Measurements from ENCODE around the gene SBK1.

SBK1 gene

DNA sequence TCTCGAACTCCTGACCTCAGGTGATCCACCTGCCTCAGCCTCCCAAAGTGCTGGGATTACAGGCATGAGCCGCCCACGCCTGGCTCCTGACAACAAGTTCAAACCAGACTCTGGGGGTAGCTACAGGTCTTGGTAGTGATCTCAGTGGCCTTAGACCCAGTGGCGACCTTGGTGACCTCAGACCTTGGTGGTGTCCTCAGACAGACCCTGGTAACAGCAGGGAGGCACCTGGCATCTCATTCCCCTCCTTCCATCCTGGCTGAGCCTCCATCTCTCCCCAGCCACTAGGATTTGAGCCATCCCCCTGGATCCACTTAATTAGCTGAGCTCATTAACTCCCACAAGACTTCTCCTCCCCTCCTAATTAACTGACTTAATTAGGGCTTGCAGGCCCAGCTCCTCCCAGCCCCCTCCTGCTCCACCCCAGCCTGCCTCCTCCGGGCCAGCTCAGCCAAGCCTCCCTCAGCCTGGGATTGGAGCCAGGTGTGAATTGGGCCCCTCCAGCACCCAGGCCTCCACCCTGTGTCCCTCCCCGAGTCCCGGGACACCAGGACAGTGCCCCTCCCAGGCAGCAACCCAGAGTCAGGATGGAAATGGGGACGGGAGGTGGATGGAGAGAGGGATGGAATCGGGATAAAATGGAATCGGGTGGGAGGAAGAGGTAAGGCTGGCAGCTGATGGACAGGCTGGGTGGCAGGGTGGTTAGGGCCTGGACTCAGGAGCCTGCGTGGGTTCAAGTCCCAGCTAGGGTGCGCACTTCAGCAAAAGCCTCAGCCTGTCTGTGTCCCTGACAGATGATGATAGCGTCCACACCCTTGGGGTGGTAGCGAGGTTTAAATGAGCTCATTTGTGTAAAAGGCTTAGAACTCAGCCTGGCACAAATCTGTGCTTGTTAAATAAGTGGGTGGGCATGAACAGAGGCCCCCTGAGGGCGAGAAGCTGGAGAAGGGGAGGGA is 11.2 kb upstream of the SBK1 start:
- FAIRE-seq (no peak), DNase-seq (ENCODE audit: insufficient read length, low spot score) (no peak)

DNA sequence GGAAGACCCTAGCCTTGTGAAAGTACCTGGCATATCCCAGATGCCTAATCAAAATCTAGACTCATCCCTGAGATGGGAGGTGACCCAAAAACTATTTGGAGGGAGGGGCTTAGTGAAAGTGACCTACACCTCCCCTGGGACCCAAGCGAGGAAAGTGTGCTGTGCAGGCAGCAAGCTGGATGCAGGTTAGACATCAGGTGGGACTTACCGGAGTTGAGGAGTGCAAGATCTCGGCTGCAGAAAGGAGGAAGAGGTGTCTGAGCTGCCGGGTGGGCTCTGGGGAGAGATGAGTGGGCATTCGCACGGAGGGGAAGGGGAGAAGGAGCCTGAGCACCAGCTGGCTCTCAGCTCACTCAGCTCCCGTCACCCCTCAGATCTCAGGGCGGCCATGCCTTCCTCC is 10.3 kb upstream of the SBK1 start:
- DNase-seq (ENCODE audit: insufficient read length, low spot score) (no peak), FAIRE-seq (no peak)

DNA sequence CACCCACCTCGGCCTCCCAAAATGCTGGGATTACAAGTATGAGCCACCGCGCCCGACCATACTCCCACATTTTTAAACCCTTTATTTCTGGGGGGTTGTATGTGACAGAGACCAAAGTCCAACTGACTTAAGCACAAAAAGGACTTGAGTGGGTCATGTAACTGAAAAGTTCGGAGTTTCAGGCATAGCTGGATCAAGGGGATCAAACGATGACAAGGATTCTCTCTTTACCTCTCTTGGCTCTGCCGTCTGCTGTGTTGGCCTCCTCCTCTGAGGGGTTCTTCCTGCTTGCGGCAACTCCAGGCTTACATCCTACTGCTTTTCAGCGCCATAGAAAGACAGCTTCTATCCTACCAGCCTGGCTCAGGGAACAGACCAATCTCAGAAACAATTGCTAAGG is 9.2 kb upstream of the SBK1 start:
- FAIRE-seq, result no peak
- no peak for DNase-seq (ENCODE audit: insufficient read length, low spot score)

DNA sequence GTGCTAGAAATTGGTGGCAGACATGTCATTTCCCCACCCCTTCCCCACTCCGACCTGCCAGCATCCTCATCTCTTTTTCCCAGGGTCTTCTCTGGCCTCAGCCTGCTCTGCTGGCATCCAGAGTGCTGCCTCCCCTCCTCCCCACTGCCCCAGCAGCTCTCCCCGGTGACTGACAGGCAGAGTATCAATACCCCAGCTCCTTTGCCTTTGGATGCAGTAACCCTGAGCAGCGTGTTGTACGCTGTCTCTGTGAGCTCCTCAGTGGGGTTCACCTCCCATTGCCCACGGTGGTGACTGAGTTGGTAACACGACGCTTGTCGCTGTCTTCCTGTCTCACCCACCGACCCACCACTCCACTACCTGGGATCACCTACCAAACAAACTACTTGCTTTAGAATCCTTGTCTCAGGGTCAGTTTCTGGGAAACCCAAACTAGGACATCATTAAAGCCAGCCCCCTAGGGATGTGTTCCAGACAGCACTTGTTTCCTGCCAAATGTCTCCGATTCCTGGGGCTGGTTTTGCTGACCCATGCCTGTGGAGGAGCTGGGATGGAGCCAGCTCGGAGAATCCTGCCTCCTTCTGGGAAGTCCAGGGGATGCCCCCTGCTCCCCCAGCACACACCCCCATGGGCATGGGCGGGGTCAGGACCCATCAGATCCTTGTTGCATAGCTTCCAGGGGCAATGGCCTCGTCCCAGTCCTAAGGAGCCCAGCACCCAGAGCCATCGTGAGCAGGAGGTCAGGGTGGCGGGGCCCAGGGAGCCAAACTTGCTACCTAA is 8.3 kb upstream of the SBK1 start:
- no peak for FAIRE-seq
- no peak for DNase-seq (ENCODE audit: insufficient read length, low spot score)

DNA sequence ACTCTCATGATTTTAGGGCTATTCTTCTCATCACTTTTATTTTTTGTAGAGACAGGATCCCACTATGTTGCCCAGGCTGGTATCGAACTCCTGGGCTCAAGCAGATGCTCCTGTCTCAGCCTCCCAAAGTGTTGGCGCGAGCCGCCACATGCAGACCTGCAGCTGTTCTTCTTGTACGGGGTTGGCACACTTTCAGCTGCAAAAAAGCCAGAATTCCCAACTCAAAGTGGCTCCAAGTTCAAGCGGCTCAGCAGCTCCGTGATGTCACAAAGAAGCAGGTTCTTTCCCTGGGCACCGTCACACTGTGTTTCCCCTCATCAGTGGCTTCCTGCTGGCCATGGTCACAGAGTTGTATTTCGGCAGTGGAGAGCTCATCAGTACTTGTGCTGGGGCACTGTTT is 6.7 kb upstream of the SBK1 start:
- DNase-seq (ENCODE audit: insufficient read length, low spot score) (no peak), FAIRE-seq (no peak)

DNA sequence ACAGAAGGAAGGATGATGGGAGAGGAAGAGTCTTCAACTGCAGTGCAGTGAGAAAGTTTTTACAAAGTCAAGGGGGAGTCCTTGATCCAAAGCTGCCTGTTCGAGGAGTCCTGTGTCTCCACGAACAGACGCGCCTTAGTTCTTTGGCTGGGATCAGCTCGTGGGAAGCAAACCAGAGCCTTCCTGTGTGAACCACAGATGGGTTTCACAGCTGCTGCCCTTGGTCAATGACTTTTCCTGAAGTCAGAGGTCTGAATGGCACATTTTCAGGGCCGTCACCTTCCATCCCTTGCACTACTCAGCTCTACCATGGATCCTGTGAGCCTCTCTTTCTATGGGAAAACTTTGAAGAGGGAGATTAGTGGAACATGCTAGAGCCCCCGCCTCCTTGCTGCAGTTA is 4.2 kb upstream of the SBK1 start:
- DNase-seq (ENCODE audit: insufficient read length, low spot score) (no peak), FAIRE-seq (no peak)

DNA sequence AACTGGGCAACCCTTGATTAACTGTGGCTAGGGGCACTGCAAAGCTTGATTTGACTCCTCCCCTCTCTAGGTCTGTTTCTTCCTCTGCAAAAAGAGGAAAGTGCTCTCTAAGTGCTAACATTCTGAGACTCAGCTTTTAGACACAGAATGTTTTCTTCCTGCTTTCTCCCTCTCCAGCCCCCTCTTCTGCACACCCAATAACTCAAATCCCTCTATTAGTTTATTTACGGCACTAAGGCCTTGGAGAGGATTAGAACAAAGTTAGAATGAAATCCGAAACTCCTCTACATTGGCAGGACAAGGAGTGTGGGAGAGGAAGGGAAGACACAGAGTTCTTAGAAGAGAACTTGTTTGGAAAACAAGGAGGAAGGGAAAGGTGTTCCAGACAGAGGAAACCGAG is 3.3 kb upstream of the SBK1 start:
- FAIRE-seq, result no peak
- DNase-seq (ENCODE audit: insufficient read length, low spot score), result no peak

DNA sequence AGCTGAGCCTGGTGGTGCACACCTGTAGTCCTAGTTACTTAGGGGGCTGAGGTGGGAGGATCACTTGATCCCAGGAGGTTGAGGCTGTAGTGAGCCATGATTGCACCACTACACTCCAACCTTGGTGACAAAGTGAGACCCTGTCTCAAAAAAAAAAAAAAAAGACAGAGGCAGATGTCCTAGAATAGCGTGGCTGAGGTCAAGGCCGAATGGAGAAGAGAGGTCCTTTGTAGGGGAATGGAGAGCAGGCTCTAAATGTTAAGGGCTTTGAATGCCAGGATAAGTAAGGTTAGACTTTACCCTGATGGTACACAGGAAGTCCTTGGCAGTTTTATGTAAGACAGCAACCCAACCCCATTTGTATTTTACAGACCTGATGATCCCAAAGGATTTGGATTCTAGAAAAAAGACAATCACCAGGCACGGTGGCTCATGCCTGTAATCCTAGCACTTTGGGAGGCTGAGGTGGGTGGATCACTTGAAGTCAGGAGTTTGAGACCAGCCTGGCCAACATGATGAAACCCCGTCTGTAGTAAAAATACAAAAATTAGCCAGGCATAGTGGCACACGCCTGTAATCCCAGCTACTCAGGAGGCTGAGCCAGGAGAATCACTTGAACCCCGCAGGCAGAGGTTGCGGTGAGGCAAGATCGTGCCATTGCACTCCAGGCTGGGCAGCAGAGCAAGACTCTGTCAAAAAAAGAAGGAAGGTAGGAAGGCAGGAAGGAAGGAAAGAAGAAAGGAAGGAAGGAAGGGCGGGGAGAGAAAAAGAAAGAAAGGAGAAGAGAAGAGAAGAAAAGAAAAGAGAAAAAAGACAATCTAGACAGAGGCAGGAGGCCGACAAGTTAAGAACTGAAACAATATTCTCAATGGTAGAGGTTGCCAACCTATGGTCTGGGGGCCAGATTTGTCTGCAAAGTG is 2.1 kb upstream of the SBK1 start:
- FAIRE-seq (no peak), DNase-seq (ENCODE audit: insufficient read length, low spot score) (no peak)

DNA sequence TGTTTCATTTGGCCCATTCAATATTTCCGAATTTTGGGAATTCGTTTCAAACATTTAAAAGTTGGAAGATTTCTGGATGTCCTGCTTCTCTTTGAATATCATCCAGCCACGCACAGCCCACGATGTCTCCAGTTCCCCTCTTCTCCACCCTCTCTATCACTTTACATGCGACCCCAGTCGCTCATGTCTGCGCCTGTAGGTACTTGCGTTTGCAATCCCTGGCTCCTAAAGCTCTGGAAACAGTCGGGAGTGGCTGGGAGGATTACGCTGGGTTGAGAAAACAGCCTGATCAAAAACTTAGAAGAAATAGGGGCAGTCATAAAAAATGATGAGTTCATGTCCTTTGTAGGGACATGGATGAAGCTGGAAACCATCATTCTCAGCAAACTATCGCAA is 1.5 kb upstream of the SBK1 start:
- DNase-seq (ENCODE audit: insufficient read length, low spot score) (no peak), FAIRE-seq (no peak)

DNA sequence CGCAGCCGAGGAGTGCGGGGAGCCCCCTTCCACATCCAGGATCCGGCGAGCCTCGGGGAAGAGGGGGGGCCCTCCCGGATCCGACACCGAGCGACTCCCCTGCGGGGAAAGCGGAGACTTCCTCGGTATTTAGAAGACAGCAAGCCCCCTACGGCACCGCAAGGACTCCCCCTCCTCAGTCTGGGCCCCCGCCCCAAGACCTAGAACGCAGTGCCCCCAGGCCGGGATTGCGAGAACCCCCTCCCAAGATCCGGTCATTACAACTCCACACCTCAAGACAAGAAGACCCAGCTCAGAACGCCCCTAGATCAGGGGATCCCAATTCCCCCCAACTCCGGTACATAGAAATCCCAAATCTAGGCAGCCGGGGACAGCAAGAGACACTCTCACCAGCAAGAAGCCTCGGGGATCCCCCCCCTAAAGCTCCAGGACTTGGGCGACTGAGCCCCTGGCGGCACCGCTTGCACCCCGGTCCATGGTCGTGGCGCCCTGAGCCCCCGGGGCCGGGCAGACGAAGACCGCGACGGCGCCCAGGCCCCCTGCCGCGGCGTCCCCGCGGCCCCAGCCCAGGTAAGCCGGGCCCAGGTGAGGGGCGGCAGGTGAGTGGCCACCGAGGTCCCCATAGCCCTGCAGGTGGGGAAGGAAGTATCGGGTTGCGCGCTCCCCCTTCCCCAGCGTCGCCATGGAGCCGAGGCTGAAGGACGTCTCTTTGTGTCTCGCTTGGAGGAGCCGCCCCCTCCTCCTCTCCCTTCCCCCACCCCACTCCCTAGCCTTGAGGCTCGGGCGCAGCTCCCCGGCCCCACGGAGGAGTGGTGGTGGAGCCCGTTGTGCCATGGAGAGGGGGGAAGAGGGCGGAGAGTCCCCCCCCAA is 641 bp downstream of the SBK1 start:
- FAIRE-seq (no peak), DNase-seq (ENCODE audit: insufficient read length, low spot score) (no peak)

DNA sequence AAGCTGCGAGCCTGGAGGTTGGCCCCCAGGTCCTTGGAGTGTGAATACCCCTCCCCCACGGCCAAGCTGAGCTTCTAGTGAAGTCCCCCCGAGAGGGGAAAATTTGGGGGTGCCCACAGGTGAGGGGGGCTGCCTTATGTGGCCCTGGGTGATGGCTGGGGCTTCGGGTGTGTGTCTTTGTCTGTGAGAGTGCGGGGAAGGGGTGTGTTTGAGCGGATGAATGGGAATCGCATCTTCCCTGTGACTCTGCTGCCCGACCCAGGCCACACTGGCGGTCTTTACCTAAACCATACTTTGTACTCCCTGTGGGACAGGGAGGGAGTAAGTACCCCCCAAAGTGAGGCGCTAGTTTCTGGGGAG is 1.3 kb downstream of the SBK1 start:
- FAIRE-seq (no peak), DNase-seq (ENCODE audit: insufficient read length, low spot score) (no peak)

DNA sequence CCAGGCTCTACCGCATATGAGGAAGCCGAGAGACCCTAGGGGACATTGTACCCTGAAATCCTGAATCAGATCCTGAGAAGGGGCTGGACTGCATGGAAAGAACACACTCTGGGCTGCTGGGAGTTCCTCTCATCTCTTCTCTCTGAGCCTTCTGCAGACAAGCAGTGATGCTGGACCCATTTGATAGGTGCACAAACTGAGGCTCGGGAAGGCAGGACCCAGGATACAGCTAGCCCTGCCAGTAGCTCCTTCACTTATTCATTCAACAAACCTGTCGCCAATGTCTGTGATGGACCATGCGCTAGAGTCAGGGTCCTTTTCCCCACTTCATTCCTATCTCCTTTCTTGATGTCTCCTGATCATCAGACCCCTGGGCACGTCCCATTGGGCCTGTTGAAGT is 1.9 kb downstream of the SBK1 start:
- FAIRE-seq, result no peak

DNA sequence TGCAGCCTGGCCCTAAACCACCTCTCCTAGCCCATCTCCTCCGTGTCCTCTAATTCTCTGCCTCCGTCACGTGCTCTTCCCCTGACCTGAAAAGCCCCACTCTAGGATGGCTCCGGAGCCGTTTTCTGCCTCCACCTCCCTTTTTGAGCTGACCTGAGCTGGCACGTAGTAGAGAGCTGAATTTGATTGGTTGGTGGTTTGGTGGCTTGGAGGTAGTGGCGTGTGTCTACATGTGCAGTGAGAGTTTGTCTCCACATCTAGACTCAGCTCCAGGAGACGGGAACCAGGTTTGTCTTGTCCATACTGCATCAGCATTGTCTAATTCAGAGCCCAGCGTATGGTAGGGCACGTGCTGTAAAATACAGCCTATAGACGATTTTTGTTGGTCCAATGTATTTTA is 3.0 kb downstream of the SBK1 start:
- FAIRE-seq (no peak), DNase-seq (ENCODE audit: insufficient read length, low spot score) (no peak)

More for the DNA sequence above, 1.9 kb downstream of the SBK1 start:
- DNase-seq (ENCODE audit: insufficient read length, low spot score), result no peak

DNA sequence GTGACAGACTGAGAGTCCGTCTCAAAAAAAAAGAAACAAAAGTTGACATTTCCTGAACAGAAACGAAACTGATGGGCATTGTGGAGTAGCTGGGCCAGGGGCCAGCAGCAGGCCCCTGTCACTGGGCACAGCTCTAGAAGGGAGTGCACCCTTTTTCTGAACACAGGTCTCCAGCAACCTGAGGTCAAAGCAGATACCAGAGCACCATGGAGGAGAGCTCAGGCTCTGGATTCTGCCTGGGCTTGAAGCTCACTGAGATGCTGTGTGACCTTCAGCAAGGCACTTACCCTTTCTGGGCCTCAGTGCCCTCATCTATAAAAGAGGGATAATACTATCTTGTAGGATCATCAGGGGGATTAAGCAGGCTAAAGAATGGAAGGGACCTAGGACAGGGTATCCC is 5.0 kb downstream of the SBK1 start:
- FAIRE-seq (no peak), DNase-seq (ENCODE audit: insufficient read length, low spot score) (no peak)

DNA sequence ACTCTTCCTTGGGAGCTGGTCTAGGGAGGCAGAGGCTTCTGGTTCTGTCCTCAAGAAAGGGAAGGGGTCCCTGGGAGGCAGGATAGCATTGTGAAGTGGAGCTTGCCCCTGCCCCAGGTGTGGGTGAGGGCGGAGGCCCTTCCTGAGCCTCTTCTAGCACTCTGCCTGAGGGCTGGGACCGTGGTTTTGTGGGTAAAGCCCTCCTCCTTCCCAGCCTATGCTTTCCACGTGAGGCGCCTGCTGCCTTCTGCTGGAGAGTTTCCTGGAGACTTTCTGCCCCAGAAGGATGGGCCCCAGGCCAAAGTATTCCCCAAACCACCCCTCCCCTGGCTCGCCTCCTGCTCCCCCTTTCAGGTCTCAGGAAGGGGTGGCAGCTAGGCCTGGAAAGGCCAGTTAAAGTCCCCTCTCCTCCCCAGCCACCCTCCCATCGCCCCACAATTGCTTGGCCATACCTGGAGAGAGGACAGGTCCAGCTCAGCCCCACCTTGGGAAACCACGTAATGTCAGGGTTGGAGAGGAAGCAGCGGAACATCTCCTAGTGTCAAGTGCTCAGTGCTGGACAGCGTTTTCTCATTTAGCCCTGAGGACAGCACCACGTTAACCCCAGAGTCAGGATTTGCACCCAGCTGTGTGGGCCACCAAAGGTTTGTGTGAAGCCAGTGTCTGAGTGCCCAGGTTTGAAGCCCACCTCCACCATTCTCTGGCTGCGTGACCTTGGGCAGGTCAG is 5.6 kb downstream of the SBK1 start:
- no peak for FAIRE-seq
- no peak for DNase-seq (ENCODE audit: insufficient read length, low spot score)

DNA sequence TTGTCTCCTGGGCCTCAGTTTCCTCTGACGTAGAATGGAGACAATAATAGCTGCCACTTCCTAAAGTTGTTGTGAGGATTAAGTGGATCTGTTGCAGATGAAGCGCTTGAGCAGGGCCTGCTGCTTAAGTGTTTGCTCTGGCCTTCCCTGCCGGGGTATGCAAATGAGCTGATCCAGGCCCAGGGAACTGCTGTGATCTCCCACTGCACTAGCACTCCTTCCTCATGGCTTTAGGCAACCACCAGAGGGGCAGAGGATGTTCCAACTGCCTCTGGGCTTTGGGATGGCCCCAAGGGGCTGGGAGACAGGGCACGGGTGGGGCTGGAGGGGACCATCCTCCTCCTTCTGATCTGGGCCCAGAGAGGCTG is 6.2 kb downstream of the SBK1 start:
- DNase-seq (ENCODE audit: insufficient read length, low spot score), result no peak
- no peak for FAIRE-seq

DNA sequence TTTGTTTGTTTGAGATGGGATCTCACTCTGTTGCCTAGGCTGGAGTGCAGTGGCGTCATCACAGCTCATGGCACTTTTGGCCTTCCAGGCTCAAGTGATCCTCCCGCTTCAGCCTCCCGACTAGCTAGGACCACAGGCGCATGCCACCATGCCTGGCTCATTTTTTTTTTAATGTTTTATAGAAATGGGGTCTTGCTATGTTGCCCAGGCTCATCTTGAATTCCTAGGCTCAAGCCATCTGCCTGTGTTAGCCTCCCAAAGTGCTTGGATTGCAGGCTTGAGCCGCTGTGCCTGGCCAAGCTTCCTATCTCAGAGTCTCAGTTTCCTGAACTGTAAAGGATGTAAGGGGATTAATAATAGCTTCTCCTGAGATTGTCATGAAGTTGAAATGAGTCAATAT is 8.0 kb downstream of the SBK1 start:
- FAIRE-seq (no peak), DNase-seq (ENCODE audit: insufficient read length, low spot score) (no peak)

DNA sequence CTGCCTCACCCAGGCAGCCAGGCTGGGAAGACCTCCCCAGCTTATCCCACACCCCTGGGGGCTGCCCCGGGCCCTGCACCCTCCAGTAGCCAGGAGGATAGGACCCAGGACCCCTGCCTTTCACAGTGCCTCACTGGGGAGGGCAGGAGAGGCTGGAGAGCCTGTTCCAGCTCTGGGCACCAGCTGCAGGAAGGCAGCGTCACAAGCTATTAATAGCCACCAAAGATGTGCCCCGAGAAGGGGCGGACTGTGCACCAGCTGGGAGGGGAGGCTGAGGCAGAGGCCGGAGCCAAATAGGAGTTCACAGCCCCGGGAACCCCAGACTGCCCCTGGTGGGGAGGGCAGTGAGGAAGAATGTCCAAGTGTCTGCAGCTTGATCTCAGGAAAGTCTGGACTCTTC is 8.8 kb downstream of the SBK1 start:
- no peak for DNase-seq (ENCODE audit: insufficient read length, low spot score)
- FAIRE-seq, result no peak

DNA sequence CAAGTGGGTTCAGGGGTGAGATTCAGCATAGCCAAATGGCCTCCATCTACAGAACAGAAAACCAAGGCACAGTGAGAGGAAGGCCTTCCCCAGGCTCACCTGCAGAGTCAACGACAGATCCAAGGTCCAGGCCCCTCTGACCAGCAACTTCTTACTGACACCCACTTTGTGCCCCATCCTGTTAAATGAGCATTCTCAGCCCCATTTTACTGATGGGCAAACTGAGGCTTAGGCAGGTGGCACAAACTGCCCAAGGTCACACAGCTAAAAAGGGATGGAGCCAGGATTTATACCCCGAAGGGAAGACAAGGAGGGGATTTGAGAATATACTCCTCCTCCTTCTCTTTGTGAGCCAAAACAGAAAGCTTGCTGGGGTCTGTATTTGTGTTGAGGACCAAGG is 9.3 kb downstream of the SBK1 start:
- no peak for FAIRE-seq
- DNase-seq (ENCODE audit: insufficient read length, low spot score), result no peak

DNA sequence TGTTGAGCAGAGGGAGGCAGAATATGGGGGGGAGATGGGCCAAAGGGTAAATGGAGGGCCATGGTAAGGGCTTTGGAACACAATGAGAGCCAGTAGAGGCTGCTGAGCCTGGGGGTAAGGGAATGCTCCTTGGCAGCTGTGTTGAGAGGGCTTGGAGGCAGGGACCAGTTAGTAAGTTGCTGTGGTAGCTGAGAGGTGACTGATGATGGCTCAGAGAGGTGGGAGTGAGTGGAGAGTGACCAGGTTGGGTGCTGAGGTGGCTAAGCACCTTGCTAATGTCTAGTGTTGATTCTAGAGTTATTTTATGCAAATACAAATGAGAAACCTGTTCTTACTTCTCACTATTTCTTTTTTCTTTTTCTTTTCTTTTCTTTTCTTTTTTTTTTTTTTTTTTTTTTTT is 10.8 kb downstream of the SBK1 start:
- FAIRE-seq (no peak), DNase-seq (ENCODE audit: insufficient read length, low spot score) (no peak)
